HG03135 (cell line): ENCODE measurements around the gene LRIG2.
"Not testable (repeated sequence)": the region's sequence is repeated elsewhere in the genome, so short reads cannot be mapped to it uniquely, and the experiment has no call there.

Source experiments
- ATAC-seq: cut with Tn5 transposase; IDR thresholded peaks from one replicate; pipeline ENCODE4 v1.9.1; 2021; ENCODE audit warnings: mild to moderate bottlenecking, moderate library complexity; ENCODE audit not compliant: unreplicated experiment

LRIG2 gene

GRCh38 chr1:113124366-113124765 is 51.4 kb downstream of the LRIG2 start:
- no peak for ATAC-seq

GRCh38 chr1:113125517-113125916 is 52.5 kb downstream of the LRIG2 start:
- ATAC-seq: no peak

- no peak for ATAC-seq
These were observed 53.2 kb downstream of the LRIG2 start for GRCh38 chr1:113126207-113126606.

- ATAC-seq: no peak
These were observed 55.1 kb downstream of the LRIG2 start for GRCh38 chr1:113128116-113128515.

GRCh38 chr1:113129529-113130185 is 56.7 kb downstream of the LRIG2 start:
- no peak for ATAC-seq

GRCh38 chr1:113133038-113133437 is 60.0 kb downstream of the LRIG2 start:
- no peak for ATAC-seq

GRCh38 chr1:113133759-113134158 is 60.8 kb downstream of the LRIG2 start:
- no peak for ATAC-seq

GRCh38 chr1:113135460-113135859 is 62.5 kb downstream of the LRIG2 start:
- ATAC-seq: no peak

- ATAC-seq: no peak
These were observed 63.5 kb downstream of the LRIG2 start for GRCh38 chr1:113136476-113136875.

- no peak for ATAC-seq
These were observed 64.6 kb downstream of the LRIG2 start for GRCh38 chr1:113137563-113137962.

- ATAC-seq: no peak
These were observed 65.8 kb downstream of the LRIG2 start for GRCh38 chr1:113138778-113139177.

GRCh38 chr1:113140176-113140575 is 67.2 kb downstream of the LRIG2 start:
- no peak for ATAC-seq

GRCh38 chr1:113140588-113141446 is 67.8 kb downstream of the LRIG2 start:
- ATAC-seq: peak; percentile 80

- ATAC-seq: no peak
These were observed 68.9 kb downstream of the LRIG2 start for GRCh38 chr1:113141650-113142473.

GRCh38 chr1:113142791-113143190 is 69.8 kb downstream of the LRIG2 start:
- no peak for ATAC-seq

- no peak for ATAC-seq
These were observed 73.5 kb downstream of the LRIG2 start for GRCh38 chr1:113146242-113147072.

GRCh38 chr1:113147073-113147625 is 74.2 kb downstream of the LRIG2 start:
- no peak for ATAC-seq

- ATAC-seq: no peak
These were observed 74.8 kb downstream of the LRIG2 start for GRCh38 chr1:113147826-113148225.

GRCh38 chr1:113150494-113150893 is 77.5 kb downstream of the LRIG2 start:
- not testable (repeated sequence) for ATAC-seq

GRCh38 chr1:113153116-113153803 is 80.3 kb downstream of the LRIG2 start:
- ATAC-seq: no peak
